Ishikawa (cell line): Measurements from ENCODE around the gene NBPF3.

Source experiments
- CEBPB ChIP-seq: IDR thresholded peaks from 2 replicates; pipeline ENCODE4 v1.6.1; 2012
- CREB1 ChIP-seq: IDR thresholded peaks from 2 replicates; pipeline ENCODE4 v1.6.1; 2012; ENCODE audit warnings: low read depth
- EGR1 ChIP-seq: IDR thresholded peaks from 2 replicates; pipeline ENCODE4 v1.6.1; 2012
- EP300 ChIP-seq: IDR thresholded peaks from 2 replicates; pipeline ENCODE4 v1.6.1; 2012; ENCODE audit warnings: borderline replicate concordance
- FOXM1 ChIP-seq: IDR thresholded peaks from 2 replicates; pipeline ENCODE4 v1.6.1; 2012; ENCODE audit warnings: low read depth, borderline replicate concordance
- NFIC ChIP-seq: IDR thresholded peaks from 2 replicates; pipeline ENCODE4 v1.6.1; 2012
- RAD21 ChIP-seq: IDR thresholded peaks from 2 replicates; pipeline ENCODE4 v1.6.1; 2012; ENCODE audit warnings: low read depth
- REST ChIP-seq: IDR thresholded peaks from 2 replicates; pipeline ENCODE4 v1.6.1; 2012; ENCODE audit warnings: low read depth, mild to moderate bottlenecking
- TAF1 ChIP-seq: IDR thresholded peaks from 2 replicates; pipeline ENCODE4 v1.6.1; 2012; ENCODE audit warnings: low read depth, mild to moderate bottlenecking
- TCF12 ChIP-seq: IDR thresholded peaks from 2 replicates; pipeline ENCODE4 v1.6.1; 2012; ENCODE audit warnings: low read depth
- USF1 ChIP-seq: IDR thresholded peaks from 2 replicates; pipeline ENCODE4 v1.6.1; 2012
- YY1 ChIP-seq: IDR thresholded peaks from 2 replicates; pipeline ENCODE4 v1.6.1; 2012; ENCODE audit warnings: low read depth
- TF ChIP-seq, protein P1 (sequence below): IDR thresholded peaks from 2 replicates; pipeline ENCODE4 v1.6.1; 2012

- no peak for TF ChIP-seq RAD21
- TF ChIP-seq EGR1, result no peak
- TF ChIP-seq REST, result no peak
- no peak for TF ChIP-seq EP300
- no peak for TF ChIP-seq CEBPB
- TF ChIP-seq NFIC, result no peak
- TF ChIP-seq TAF1, result no peak
- no peak for TF ChIP-seq FOXM1
- no peak for TF ChIP-seq USF1
- TF ChIP-seq YY1, result no peak
- TF ChIP-seq, protein P1, sequence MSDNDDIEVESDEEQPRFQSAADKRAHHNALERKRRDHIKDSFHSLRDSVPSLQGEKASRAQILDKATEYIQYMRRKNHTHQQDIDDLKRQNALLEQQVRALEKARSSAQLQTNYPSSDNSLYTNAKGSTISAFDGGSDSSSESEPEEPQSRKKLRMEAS, result peak; percentile 10; the same call in 1 of the 2 replicates
- TF ChIP-seq CREB1, result no peak
- TF ChIP-seq TCF12, result no peak
These were observed 69.6 kb downstream of the NBPF3 start, which contains the start of gene ALPL for GRCh38 chr1:21509351-21510112.
